NCI-H1417 treated with DMSO at 0.1 percent for 48 hours (cell line): ENCODE measurements around the gene FILIP1L.
"Not testable (repeated sequence)": the region's sequence is repeated elsewhere in the genome, so short reads cannot be mapped to it uniquely, and the experiment has no call there.

Source experiments
- DNase-seq: peaks from one replicate; lab custom pipeline; 2025; lab: John Stamatoyannopoulos, UW

Gene FILIP1L

GRCh38 chr3:100098784-100099070 lies 15.6 kb downstream of the FILIP1L start:
- no peak for DNase-seq

DNA sequence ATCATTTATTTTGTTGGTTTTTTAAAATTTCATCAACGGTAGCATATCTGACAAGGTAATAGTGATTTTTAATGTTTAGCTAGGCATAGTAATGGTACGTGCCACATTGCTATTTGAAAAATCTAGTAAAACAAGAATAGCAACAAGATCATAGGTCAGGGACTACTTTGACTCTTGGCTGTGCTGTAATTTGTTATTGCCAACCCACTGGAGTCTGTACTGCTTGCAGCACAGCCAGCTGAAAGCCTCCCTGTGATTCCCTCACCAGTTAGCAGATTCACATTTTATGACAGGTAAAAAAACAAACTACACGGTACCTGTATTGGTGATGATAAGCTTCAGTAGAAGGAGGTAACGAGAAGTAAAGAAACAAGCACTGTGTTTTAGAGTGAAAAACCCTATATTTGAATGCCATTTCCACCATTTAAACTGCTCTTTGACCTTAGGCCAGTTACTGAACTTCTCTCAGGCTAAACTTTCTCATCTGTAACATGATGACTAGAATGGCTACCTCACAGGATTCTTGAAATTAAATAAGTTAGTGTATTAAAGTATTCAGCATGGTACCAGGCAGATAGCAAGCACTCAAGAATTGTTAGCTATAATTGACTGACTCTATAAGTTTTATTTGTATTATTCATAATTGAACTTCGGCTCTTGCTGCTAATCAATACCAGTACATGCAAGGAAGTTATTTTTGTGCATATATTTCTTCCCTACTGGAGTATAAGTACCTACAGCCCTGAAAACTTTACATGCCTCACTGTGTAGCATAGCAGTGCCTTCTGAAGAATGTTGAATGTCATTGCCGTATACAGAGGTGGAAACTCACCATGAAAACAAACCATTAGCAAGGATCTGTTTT lies 16.1 kb downstream of the FILIP1L start:
- DNase-seq: no peak

GRCh38 chr3:100096866-100097265 lies 17.4 kb downstream of the FILIP1L start:
- no peak for DNase-seq

- not testable (repeated sequence) for DNase-seq
Measured at GRCh38 chr3:100096286-100096685, 18.0 kb downstream of the FILIP1L start.

GRCh38 chr3:100093831-100094230 lies 20.5 kb downstream of the FILIP1L start:
- DNase-seq: no peak

GRCh38 chr3:100090669-100091005 lies 23.7 kb downstream of the FILIP1L start:
- no peak for DNase-seq

DNA sequence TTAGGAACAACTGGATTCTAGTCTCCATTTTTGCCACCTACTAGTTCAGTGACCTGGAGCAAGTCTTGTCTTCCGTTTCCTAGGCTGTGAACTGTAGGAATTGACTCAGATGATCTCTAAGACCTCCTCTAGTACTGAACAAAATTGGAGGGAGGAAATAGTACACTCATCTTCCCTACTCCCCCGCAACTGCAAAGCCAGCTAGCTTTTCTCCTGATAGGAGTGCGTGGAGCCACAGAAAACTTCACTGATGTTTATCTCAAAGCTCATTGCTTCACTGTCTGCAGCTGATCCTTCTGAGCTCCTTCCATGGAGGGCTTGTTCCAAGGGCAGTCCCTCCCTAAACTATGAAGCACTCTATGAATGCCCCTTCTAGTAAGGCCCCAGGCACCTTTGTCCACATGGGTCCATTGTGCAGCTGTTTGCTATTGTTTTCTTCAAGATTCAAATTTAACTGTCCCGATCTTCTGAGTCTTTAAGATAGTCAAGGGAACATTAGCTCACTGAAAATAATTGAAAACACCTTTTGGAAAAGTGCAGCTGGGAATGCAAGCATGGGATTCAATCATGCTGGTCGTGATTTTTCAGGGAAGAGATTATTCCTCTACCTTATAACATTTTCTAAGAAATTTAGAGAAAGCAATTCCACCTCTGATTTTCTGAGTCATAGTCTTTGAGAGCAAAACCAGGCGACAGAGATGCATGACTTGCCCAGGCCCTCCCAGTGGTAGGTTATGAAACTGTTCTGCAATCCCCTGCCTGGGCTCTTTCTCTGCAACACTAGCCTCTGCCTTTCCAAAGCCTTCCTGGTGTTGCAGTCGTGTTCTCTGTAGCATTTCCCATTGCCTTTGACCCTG lies 24.3 kb downstream of the FILIP1L start:
- no peak for DNase-seq

GRCh38 chr3:100088735-100089368 lies 25.4 kb downstream of the FILIP1L start:
- no peak for DNase-seq

GRCh38 chr3:100087198-100087597 lies 27.1 kb downstream of the FILIP1L start:
- no peak for DNase-seq

DNA sequence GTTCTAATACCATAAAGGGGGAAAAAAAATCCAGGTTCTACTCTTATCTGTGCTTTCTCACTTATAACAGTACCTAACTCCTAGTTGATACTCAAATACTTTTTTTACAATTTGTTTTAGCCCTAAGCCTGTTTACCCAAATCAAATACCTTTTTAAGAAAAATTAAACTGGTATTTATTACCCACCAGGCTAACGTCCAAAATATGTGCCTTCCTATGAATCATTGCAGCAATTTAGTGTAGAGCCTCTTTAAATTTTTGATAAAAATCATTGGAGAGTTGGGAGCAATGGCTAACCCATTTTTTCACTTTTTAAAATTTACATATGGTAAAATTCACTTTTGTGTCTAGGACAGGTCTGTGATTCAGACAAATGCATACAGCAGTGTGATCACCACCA lies 27.9 kb downstream of the FILIP1L start:
- DNase-seq: no peak

DNA sequence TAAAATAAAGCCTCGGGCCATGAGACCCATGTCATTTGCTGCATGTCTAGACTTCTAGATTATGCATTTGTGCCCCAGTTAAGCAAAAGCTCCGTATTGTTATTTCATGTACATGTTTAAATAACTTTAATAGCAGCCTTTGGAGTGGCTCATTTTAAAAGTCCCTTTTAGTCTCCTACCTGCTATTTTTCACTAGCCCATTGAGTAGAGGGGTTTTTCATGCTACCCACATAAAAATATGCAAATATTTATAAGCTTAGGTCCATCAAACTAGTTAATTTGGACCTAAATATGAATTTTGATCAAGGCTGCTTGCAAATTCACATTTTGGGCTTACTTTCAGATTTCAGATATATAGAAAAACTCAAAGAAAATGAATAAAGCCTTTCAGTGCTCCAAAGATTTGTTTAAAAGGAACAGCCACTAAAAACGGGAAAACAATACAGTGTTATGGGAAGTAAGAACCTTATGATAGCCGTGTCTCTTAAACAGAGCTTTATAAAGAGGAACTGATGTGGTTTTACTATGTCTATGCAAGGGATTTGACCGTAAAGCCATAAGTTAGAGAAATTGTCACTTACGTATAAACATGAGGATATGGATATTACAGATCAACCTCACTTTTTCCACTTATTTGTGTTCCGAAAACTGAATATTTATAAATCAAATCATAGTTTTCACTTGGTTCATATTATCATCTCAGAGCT lies 30.0 kb downstream of the FILIP1L start:
- no peak for DNase-seq

GRCh38 chr3:100083209-100083608 lies 31.1 kb downstream of the FILIP1L start:
- DNase-seq: no peak

- no peak for DNase-seq
Measured at GRCh38 chr3:100082714-100083113, 31.6 kb downstream of the FILIP1L start.

DNA sequence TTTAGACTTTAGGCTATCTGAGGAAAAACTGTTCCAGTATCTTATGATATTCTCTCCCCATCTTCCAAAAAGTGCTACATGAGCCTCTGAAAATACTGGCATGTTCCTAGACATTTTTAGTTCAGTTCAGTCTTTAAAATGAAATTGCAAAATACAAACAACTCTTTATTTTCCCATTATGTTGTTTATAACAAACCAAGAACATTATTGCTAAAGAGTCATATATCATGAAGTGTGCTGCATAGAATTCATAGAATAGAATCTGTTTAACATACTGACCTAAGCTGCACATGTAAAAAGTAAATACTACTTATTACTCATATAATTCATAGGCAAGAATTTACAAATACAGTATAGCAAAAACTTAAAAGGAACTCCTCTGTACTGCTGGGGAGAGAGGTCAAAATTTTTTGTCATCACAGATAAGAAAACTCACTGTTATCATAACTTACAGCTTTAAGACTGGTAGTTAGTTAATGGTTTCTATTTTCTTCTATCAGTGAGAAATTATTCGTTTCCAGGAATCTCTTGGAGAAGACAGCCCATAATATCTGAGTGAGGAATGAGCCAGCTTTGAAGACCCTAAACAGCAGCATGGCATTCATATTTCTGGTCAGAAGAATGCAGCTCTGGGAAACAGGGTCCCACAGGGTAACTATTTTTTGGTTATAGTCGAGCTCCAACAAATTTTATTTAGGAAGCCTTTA lies 32.2 kb downstream of the FILIP1L start:
- no peak for DNase-seq

GRCh38 chr3:100081311-100081710 lies 33.0 kb downstream of the FILIP1L start:
- no peak for DNase-seq

DNA sequence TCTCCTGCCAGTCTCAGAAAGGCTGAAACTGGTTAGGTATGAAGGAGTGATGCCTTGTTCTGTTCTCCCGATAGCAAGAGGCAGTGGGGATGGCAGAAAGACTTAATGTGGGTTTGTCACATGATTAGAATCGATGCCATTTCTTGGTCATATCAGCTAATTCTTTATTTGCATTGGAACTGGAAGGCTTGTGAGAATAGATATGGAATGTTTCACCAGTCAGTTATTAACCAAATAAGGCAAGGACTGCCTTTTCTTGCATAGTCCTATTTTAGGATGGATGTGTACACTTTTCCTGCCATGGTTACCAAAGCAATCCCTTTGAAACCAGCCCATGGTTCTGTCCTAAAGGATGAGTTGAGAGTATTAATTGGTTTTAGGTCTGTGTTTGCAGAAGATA lies 33.7 kb downstream of the FILIP1L start:
- DNase-seq: no peak

DNA sequence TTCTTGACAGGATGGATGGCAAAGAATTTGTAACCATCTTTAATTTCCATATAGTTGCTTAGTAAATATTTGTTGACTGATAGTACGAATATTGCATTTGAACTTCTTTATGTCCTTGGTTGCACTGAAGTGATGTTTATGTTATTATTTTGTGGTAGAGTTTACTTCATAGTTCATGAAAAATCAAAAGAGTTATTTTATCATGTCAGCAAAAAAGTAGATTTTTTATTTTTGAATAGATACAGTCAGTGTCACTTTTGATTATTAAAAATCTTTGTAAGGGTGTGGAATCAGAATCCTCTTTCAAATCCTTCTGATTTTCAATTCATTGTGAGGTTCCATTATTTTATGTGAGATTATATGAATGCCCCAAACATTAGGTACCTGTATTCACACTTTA lies 35.0 kb downstream of the FILIP1L start:
- DNase-seq: no peak

DNA sequence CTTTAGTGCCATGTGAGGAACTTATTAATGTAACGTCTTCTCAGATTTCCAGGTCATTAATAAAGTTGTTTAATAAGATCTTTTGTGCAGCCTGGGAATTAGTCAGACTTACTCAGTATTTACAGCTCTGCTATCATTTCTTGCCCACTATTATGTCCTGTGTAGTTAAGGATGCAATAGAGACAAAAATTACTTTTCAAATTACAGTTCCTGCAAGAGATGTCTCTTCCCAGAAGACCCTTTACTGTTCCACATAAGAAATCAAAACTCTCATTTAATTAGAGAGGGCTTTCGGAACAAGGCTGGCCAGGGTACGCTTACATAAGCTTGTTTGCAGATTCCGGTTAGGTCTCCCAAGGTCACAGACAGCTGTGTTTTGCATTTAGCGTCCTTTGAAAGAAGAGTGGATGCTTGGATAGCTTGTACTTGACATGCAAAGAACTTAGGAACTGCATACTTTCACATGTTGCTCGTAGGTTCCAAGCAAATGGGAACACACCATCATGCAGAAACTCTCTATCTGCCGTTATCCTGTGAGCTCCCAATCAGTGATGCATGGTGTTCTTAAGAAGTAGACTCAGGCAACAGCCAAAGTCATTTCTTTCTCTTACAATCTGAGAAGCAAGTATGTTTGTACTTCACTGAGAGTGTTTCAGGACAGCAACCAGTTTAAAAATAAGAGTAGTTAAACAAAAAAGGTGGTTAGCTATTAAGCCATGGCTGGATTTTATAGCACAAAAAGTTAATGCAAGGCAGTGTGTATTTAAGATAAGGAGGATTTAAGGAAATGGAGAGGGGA lies 37.4 kb downstream of the FILIP1L start:
- DNase-seq: no peak

DNA sequence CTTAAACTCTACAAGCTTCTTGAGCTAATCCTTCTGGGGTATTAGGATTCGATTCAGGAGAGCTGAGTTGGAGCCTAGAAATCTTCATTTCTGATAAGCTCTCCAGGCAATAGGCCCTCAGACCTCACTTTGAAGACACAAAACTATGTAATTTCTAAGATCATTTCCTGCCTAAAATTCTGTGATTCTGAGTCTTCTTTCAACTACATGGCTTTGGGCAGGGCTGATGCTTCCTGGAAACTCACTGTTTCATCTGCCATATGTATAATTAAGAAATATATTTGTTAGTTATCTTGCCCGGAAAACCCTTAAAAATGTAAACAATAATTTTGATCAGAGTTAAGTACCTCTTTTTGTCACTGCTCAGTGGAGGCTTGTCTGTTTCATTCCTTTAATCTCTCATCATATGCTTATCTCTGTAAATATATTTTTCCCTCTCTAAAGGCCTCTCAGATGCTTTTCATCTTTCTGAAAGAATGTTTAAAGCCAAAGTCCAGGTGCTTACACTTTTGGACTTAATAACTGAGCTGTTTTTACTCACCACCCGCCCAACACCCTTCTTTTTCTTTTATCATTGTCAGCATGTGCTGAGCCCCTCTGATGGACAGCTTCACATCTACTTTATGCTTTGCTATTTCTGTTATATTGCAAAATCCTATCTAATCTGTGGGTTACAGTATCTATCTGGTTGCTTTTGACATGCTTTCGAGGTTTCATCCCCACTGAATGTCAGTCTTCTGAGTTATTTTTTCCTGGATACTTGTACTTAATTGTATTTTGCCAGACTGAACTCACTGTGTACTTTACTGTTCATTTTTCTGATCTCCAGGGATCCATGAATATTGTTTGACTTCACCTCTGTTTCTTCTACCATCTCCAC lies 38.2 kb downstream of the FILIP1L start:
- DNase-seq: no peak

GRCh38 chr3:100075196-100075595 lies 39.1 kb downstream of the FILIP1L start:
- DNase-seq: no peak
